Upper lobe of right lung (tissue), 1 donor: ENCODE results near the gene SLC9A1. TPM values are rescaled to one million over a fixed set of nuclear protein-coding genes. Genes with fewer than 3 reads are reported as not detected.

ENCODE experiments used
- ATAC-seq: fragments of 200-7000 bp; cut with Tn5 transposase; one replicate; pipeline ENCODE4 v1.9.1; 2020; ENCODE audit warnings: mild to moderate bottlenecking, moderate library complexity
- DNase-seq: peaks from one replicate; pipeline ENCODE4 v3.0.0-alpha.2; 2020
- H3K27ac ChIP-seq: fragments of 200-600 bp; one replicate; pipeline ENCODE4 v1.8.0; 2022
- H3K27me3 ChIP-seq: fragments of 200-600 bp; one replicate; pipeline ENCODE4 v1.8.0; 2022; ENCODE audit warnings: mild to moderate bottlenecking
- H3K36me3 ChIP-seq: fragments of 200-600 bp; one replicate; pipeline ENCODE4 v1.8.0; 2022
- H3K4me1 ChIP-seq: fragments of 200-600 bp; one replicate; pipeline ENCODE4 v1.8.0; 2022
- H3K4me3 ChIP-seq: fragments of 200-600 bp; one replicate; pipeline ENCODE4 v1.8.0; 2022; ENCODE audit warnings: mild to moderate bottlenecking
- H3K9me3 ChIP-seq: fragments of 200-600 bp; one replicate; pipeline ENCODE4 v1.8.0; 2022
- intact Hi-C: fragments of 100-400 bp; cut with DNase I; formaldehyde crosslinking; loops from one replicate; pipeline ENCODE4 v1.11.0; 2022
- total RNA-seq: library from RNA; stranded (reverse); fragmentation: NEBNext Ultra II Directional; extraction: Animal tissue kit (Norgen Biotek cat#: 25700); gene quantifications from one replicate; pipeline ENCODE4 v1.2.1, GENCODE V29; 2021
- TF ChIP-seq, protein P1 (sequence below): fragments of 200-600 bp; IDR thresholded peaks from one replicate; pipeline ENCODE4 v1.8.0; 2022; ENCODE audit warnings: antibody characterized with exemption
- donor health status: DM: no; HTN: yes; CAD: no; lungs with severe emphysema.

The SLC9A1 gene
- total RNA-seq, 1 donor from 2014 or later, result 62.4 TPM

DNA sequence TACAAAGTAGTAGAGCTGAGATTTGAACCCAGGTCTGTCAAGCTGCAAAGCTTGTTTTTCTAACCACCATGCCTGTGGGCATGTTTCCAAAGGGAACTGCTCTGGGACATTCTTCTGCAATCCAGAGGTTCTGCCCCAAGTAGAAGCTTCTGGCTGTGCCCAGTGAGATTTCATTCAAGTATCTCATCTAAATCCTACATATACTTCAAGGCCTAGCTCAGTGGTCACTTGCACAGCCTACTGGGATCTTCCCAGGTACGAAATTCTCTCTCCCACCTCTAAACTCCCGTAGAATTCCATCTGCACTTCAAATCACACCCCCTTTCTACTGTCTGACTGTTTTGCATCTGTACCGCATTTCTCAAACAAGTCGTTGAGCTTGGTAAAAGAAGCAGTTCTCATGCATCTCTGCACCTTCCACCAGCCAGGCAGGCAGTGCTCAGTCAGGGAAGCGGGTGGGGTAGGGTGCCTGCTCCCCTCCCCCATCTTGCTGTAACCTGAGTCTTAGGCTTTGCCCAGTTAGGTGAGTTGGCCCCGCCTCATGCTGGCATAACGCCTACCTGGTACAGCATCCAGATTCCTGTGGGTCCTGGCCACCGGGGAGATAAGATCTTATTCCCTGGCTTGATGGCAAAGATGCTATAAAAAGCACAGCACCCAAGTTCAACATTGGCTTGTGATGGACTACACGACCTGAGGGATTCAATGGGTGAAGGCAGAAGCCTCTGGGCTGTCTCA lies 13.5 kb downstream of the SLC9A1 start:
- intact Hi-C loops, result no loop called here
- H3K4me3 ChIP-seq, result no peak overlapping the region
- H3K27me3 ChIP-seq, result no peaks in the 10 kb centered on the region
- ATAC-seq (no peak), DNase-seq (peak; percentile 77)
- H3K36me3 ChIP-seq, result no peaks in the 10 kb centered on the region
- H3K9me3 ChIP-seq, result no peaks in the 10 kb centered on the region
- TF ChIP-seq, protein P1, sequence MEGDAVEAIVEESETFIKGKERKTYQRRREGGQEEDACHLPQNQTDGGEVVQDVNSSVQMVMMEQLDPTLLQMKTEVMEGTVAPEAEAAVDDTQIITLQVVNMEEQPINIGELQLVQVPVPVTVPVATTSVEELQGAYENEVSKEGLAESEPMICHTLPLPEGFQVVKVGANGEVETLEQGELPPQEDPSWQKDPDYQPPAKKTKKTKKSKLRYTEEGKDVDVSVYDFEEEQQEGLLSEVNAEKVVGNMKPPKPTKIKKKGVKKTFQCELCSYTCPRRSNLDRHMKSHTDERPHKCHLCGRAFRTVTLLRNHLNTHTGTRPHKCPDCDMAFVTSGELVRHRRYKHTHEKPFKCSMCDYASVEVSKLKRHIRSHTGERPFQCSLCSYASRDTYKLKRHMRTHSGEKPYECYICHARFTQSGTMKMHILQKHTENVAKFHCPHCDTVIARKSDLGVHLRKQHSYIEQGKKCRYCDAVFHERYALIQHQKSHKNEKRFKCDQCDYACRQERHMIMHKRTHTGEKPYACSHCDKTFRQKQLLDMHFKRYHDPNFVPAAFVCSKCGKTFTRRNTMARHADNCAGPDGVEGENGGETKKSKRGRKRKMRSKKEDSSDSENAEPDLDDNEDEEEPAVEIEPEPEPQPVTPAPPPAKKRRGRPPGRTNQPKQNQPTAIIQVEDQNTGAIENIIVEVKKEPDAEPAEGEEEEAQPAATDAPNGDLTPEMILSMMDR, result no peak
- H3K4me1 ChIP-seq, result peaks cover 73% of the 10 kb centered on the region
- H3K27ac ChIP-seq, result no peak overlapping the region

DNA sequence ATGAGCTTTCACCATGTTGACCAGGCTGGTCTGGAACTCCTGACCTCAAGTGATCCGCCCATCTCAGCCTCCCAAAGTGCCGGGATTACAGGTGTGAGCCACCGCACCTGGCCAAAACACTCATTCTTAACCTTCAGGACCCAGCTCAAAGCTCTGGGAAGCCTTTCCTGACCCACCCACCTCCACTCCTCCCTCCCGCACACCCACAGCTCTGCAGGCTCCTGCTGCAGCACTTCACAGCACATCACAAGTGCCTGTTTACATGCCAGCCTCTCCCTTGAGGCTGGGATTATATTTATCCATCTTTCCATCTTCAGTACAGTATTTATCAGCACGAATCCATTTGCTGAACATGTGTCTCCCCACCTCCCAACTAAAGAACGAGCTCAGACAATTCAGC lies 14.9 kb downstream of the SLC9A1 start:
- no peak overlapping the region for H3K27ac ChIP-seq
- H3K9me3 ChIP-seq, result no peaks in the 10 kb centered on the region
- no peaks in the 10 kb centered on the region for H3K27me3 ChIP-seq
- DNase-seq (no peak), ATAC-seq (peak; percentile 8)
- H3K36me3 ChIP-seq, result no peaks in the 10 kb centered on the region
- TF ChIP-seq, protein P1, result no peak
- intact Hi-C loops, result no loop called here
- H3K4me1 ChIP-seq, result peaks cover 72% of the 10 kb centered on the region
- no peak overlapping the region for H3K4me3 ChIP-seq

DNA sequence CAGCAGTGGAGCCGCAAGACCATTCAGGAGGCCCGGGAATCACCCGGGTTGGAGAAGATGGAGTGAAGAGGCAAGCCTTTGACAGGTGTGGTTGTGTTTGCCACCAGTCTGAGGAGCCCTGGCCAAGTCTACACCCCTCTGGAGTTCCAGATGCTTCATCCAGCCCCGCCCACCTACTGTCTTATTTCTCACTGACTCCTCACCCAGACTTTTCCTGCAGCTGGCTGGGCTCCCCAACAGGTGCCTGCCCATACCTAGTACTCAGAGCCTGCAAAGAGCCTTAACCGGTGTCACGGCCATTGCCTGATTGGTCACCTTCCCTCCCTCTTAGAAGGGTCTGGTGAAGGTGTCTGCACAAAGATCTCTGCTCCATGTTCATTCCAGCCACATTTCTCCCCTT lies 16.0 kb downstream of the SLC9A1 start:
- DNase-seq (no peak), ATAC-seq (no peak)
- Histone ChIP-seq H3K27ac (no peak overlapping the region), H3K36me3 (no peaks in the 10 kb centered on the region), H3K27me3 (no peaks in the 10 kb centered on the region), H3K9me3 (no peaks in the 10 kb centered on the region), H3K4me1 (peaks cover 72% of the 10 kb centered on the region), H3K4me3 (no peak overlapping the region)
- TF ChIP-seq, protein P1, result no peak
- intact Hi-C loops, result no loop called here

DNA sequence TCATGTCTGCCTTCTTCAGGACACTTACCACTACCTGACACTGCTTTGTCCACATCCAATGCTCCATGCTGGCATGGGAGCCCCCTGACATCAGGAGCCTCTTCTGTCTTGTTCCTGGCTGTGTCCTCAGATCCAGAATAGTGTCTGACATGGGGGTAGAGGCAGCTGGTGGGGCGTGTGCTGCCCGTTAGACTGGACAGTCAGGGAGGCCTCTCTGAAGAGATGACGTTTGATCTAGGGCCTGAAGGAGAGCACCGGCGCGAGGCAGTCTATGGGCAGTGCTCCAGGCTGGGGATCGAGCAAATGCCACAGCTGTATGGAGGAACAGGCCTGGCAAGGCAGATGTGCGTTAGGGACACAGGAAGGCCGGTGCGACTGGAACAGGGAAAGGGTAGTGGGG lies 16.6 kb downstream of the SLC9A1 start:
- DNase-seq (no peak), ATAC-seq (no peak)
- H3K4me3 ChIP-seq, result no peak overlapping the region
- peak overlapping the region; percentile 83 for H3K27ac ChIP-seq
- H3K4me1 ChIP-seq, result peaks cover 67% of the 10 kb centered on the region
- TF ChIP-seq, protein P1, result no peak
- H3K36me3 ChIP-seq, result no peaks in the 10 kb centered on the region
- H3K9me3 ChIP-seq, result no peaks in the 10 kb centered on the region
- H3K27me3 ChIP-seq, result no peaks in the 10 kb centered on the region
- intact Hi-C loops, result no loop called here

DNA sequence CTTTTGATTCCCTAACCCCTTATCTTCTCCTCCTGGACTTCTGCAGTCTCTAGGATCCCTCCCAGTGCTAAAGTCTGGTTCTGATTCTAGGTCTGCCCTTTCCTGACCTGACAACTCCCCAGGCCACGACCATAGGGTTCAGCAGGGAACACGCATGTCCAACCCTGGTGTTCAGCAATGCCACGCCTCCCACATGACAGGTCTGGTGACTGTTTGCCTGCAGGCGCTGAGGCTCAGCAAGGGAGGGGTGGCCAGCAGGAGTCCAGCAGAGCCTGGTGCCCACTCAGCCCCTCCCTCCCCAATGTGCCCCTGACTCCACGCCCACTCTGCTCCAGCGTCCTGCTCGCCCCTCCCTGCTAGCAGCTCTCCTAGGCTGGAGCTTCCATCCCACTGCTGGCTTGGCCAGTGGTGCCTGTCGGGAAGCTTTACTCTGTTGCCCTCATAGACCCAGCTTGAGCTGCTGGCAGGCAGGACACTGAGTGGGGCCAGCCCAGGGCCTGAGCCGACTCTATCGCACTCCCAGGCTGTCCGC lies 17.3 kb downstream of the SLC9A1 start:
- Histone ChIP-seq H3K27me3 (no peaks in the 10 kb centered on the region), H3K4me3 (no peak overlapping the region), H3K9me3 (no peaks in the 10 kb centered on the region), H3K4me1 (peaks cover 62% of the 10 kb centered on the region), H3K36me3 (no peaks in the 10 kb centered on the region), H3K27ac (peak overlapping the region; percentile 83)
- ATAC-seq (peak; percentile 74), DNase-seq (peak; percentile 86)
- TF ChIP-seq, protein P1, result no peak
- intact Hi-C loops, result no loop called here
